ENCODE data around the gene PLCD1. TPM values are rescaled to one million over a fixed set of nuclear protein-coding genes. Genes with fewer than 3 reads are reported as not detected.

Gene PLCD1
- total and polyA plus RNA-seq, 2 experiments from 2014 or later: 16.0 to 24.4 TPM

DNA sequence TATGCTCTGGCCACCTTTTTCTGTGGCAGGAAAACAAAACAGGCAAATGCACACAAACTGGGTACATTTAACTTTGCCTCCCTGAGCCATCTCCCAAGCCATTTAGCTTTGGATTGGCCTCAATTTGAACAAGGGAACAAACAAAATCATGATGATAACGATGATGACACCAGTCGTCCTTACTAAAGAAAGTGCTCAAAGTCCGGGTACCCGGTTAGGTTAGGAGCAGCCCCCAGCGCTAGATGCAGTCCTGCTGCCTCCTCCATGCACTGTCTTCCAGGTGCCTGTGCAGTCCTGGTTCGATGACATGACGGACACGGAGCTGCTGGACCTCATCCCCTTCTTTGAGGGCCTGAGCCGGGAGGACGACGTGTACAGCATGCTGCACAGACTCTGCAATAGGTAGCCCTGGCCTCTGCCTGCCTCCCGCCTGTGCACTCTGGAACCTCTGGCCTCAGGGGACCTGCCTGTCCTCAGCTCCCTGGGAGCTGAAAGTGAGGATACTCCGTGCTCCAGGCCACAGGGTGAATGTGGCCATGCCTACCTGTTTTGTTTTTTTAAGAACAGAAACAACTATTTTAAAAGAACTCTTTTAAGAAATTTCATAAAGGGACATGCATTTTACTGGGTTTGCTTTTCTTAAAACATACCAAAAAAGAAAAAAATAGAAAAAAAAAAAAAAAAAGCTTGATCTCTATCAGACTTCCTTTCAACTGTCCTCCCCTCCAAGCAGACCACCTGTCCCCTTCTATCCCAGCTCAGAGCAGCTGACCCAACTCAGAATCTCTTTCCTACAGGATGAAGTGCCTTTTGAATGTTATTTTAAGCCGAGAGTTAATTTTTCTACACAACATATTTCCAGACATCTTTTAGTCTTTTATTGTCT, 48.7 kb downstream of the PLCD1 start:
- TF ChIP-seq EZH2phosphoT487 (IDR thresholded peaks at IDR 0.05; ENCODE audit: unreplicated experiment): no peak
- no peak for TF ChIP-seq ZNF114 (CRISPR knock-in tag; IDR thresholded peaks at IDR 0.05)
- TF ChIP-seq POLR2AphosphoS5 (IDR thresholded peaks at IDR 0.05; ENCODE audit: low read depth): no peak
- TF ChIP-seq, protein P1, sequence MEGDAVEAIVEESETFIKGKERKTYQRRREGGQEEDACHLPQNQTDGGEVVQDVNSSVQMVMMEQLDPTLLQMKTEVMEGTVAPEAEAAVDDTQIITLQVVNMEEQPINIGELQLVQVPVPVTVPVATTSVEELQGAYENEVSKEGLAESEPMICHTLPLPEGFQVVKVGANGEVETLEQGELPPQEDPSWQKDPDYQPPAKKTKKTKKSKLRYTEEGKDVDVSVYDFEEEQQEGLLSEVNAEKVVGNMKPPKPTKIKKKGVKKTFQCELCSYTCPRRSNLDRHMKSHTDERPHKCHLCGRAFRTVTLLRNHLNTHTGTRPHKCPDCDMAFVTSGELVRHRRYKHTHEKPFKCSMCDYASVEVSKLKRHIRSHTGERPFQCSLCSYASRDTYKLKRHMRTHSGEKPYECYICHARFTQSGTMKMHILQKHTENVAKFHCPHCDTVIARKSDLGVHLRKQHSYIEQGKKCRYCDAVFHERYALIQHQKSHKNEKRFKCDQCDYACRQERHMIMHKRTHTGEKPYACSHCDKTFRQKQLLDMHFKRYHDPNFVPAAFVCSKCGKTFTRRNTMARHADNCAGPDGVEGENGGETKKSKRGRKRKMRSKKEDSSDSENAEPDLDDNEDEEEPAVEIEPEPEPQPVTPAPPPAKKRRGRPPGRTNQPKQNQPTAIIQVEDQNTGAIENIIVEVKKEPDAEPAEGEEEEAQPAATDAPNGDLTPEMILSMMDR (conservative IDR thresholded peaks at IDR 0.05; ENCODE audit: low read depth in 2 of 2): no peak
- TF ChIP-seq NANOG (IDR thresholded peaks at IDR 0.05; ENCODE audit: borderline replicate concordance): no peak
- no peak for TF ChIP-seq EZH2 (IDR thresholded peaks at IDR 0.05; ENCODE audit: low read depth, unreplicated experiment)
- TF ChIP-seq STAT1 (IDR thresholded peaks at IDR 0.05; ENCODE audit: unreplicated experiment): no peak
- TF ChIP-seq, protein P2, sequence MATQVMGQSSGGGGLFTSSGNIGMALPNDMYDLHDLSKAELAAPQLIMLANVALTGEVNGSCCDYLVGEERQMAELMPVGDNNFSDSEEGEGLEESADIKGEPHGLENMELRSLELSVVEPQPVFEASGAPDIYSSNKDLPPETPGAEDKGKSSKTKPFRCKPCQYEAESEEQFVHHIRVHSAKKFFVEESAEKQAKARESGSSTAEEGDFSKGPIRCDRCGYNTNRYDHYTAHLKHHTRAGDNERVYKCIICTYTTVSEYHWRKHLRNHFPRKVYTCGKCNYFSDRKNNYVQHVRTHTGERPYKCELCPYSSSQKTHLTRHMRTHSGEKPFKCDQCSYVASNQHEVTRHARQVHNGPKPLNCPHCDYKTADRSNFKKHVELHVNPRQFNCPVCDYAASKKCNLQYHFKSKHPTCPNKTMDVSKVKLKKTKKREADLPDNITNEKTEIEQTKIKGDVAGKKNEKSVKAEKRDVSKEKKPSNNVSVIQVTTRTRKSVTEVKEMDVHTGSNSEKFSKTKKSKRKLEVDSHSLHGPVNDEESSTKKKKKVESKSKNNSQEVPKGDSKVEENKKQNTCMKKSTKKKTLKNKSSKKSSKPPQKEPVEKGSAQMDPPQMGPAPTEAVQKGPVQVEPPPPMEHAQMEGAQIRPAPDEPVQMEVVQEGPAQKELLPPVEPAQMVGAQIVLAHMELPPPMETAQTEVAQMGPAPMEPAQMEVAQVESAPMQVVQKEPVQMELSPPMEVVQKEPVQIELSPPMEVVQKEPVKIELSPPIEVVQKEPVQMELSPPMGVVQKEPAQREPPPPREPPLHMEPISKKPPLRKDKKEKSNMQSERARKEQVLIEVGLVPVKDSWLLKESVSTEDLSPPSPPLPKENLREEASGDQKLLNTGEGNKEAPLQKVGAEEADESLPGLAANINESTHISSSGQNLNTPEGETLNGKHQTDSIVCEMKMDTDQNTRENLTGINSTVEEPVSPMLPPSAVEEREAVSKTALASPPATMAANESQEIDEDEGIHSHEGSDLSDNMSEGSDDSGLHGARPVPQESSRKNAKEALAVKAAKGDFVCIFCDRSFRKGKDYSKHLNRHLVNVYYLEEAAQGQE (IDR thresholded peaks at IDR 0.05; ENCODE audit: unreplicated experiment): no peak
- Histone ChIP-seq H3K4me2 (no peak overlapping the region), H3K27me3 (ENCODE audit: insufficient read depth) (no peaks in the 10 kb centered on the region), H3K36me3 (ENCODE audit: insufficient read depth) (peaks cover 8% of the 10 kb centered on the region; the same call in 1 of the 2 replicates), H3K79me2 (replicated peaks; ENCODE audit: insufficient read depth) (no peaks in the 10 kb centered on the region), H3K4me3 (no peak overlapping the region), H3F3A (replicated peaks; ENCODE audit: low read depth) (no peaks in the 10 kb centered on the region), H3K9me2 (ENCODE audit: insufficient read depth) (no peaks in the 10 kb centered on the region), H4K20me1 (replicated peaks; ENCODE audit: insufficient read depth) (peaks cover 2% of the 10 kb centered on the region; the same call in 1 of the 2 replicates), H3K27ac (ENCODE audit: low read depth) (0 out of 2 replicates have a peak overlapping the region, but pooled peaks have one; percentile 26), H3K4me1 (ENCODE audit: insufficient read depth) (no peaks in the 10 kb centered on the region), H2AFZ (no peak overlapping the region)
- H3K36me3 Mint-ChIP-seq (ENCODE audit: low read depth): peaks cover 7% of the 10 kb centered on the region; the same call in 2 of the 3 replicates
- H3K27ac Mint-ChIP-seq: no peak overlapping the region
- H3K4me3 Mint-ChIP-seq: no peak overlapping the region
- peaks cover 3% of the 10 kb centered on the region for H3K27me3 Mint-ChIP-seq (ENCODE audit: insufficient read depth, low read depth, poor library complexity)
- H3K9me3 Mint-ChIP-seq: no peaks in the 10 kb centered on the region
- ATAC-seq (no peak), DNase-seq (ENCODE audit: low spot score) (no peak)
- H3K4me1 Mint-ChIP-seq: peaks cover 9% of the 10 kb centered on the region
